Measurements from ENCODE around the gene CEP250. TPM values are rescaled to one million over a fixed set of nuclear protein-coding genes. Genes with fewer than 3 reads are reported as not detected.

The CEP250 gene
- total and polyA plus RNA-seq, 2 experiments from 2014 or later, result 39.1 to 61.5 TPM

GRCh38 chr20:35458388-35458787 lies 3.0 kb downstream of the CEP250 start:
- no peak for DNase-seq (ENCODE audit: low read depth in 1 of 2, low spot score in 1 of 2)
- TF ChIP-seq CTCF (IDR thresholded peaks at IDR 0.05; ENCODE audit: low read depth, low read length), result no peak
- no peak overlapping the region for H3K27ac ChIP-seq
- H3K27me3 ChIP-seq, result no peaks in the 10 kb centered on the region
- H3K4me1 ChIP-seq (ENCODE audit: low read depth), result no peaks in the 10 kb centered on the region
- no peaks in the 10 kb centered on the region for H3K9me3 ChIP-seq (ENCODE audit: low read depth)
- peaks cover 9% of the 10 kb centered on the region for H3K36me3 ChIP-seq
- H3K4me3 ChIP-seq, result no peak overlapping the region

- no peak for TF ChIP-seq CTCF (IDR thresholded peaks at IDR 0.05; ENCODE audit: low read depth, low read length)
- Histone ChIP-seq H3K36me3 (peaks cover 16% of the 10 kb centered on the region), H3K27me3 (no peaks in the 10 kb centered on the region)
Observed at GRCh38 chr20:35461620-35462019, 6.2 kb downstream of the CEP250 start.

GRCh38 chr20:35462351-35462750 lies 7.0 kb downstream of the CEP250 start:
- Histone ChIP-seq H3K36me3 (peaks cover 23% of the 10 kb centered on the region), H3K4me3 (no peak overlapping the region), H3K27me3 (no peaks in the 10 kb centered on the region), H3K9me3 (ENCODE audit: low read depth) (no peaks in the 10 kb centered on the region), H3K27ac (no peak overlapping the region), H3K4me1 (ENCODE audit: low read depth) (peaks cover 3% of the 10 kb centered on the region)
- DNase-seq (ENCODE audit: low read depth in 1 of 2, low spot score in 1 of 2), result no peak
- no peak for TF ChIP-seq CTCF (IDR thresholded peaks at IDR 0.05; ENCODE audit: low read depth, low read length)

More at GRCh38 chr20:35461620-35462019, 6.2 kb downstream of the CEP250 start:
- H3K27ac ChIP-seq, result no peak overlapping the region
- H3K4me1 ChIP-seq (ENCODE audit: low read depth), result no peaks in the 10 kb centered on the region
- no peak overlapping the region for H3K4me3 ChIP-seq
- H3K9me3 ChIP-seq (ENCODE audit: low read depth), result no peaks in the 10 kb centered on the region
- peak in 1 of 2 donors; percentile 17 for DNase-seq (ENCODE audit: low read depth in 1 of 2, low spot score in 1 of 2)

- Histone ChIP-seq H3K4me3 (no peak overlapping the region), H3K36me3 (peaks cover 23% of the 10 kb centered on the region), H3K9me3 (ENCODE audit: low read depth) (no peaks in the 10 kb centered on the region), H3K27ac (no peak overlapping the region), H3K4me1 (ENCODE audit: low read depth) (peaks cover 9% of the 10 kb centered on the region), H3K27me3 (no peaks in the 10 kb centered on the region)
- peak; percentile 81 for DNase-seq (ENCODE audit: low read depth in 1 of 2, low spot score in 1 of 2)
- TF ChIP-seq CTCF (IDR thresholded peaks at IDR 0.05; ENCODE audit: low read depth, low read length), result peak; percentile 78
Observed at GRCh38 chr20:35463455-35464300, 8.3 kb downstream of the CEP250 start.

- no peaks in the 10 kb centered on the region for H3K27me3 ChIP-seq
- no peak for DNase-seq (ENCODE audit: low read depth in 1 of 2, low spot score in 1 of 2)
- H3K9me3 ChIP-seq (ENCODE audit: low read depth), result no peaks in the 10 kb centered on the region
- H3K4me1 ChIP-seq (ENCODE audit: low read depth), result peaks cover 9% of the 10 kb centered on the region
- H3K36me3 ChIP-seq, result peaks cover 32% of the 10 kb centered on the region
- no peak overlapping the region for H3K4me3 ChIP-seq
- TF ChIP-seq CTCF (IDR thresholded peaks at IDR 0.05; ENCODE audit: low read depth, low read length), result no peak
- no peak overlapping the region for H3K27ac ChIP-seq
Observed at GRCh38 chr20:35465976-35466375, 10.6 kb downstream of the CEP250 start.

Measured in cardiac muscle cell (in vitro differentiated cells and primary cell).